GM18502 (cell line): ENCODE results near the gene PICALM.

Experiments used
- ATAC-seq: cut with Tn5 transposase; IDR thresholded peaks from one replicate; pipeline ENCODE4 v1.9.1; 2021; ENCODE audit warnings: mild to moderate bottlenecking; ENCODE audit not compliant: unreplicated experiment, poor library complexity

PICALM gene

DNA sequence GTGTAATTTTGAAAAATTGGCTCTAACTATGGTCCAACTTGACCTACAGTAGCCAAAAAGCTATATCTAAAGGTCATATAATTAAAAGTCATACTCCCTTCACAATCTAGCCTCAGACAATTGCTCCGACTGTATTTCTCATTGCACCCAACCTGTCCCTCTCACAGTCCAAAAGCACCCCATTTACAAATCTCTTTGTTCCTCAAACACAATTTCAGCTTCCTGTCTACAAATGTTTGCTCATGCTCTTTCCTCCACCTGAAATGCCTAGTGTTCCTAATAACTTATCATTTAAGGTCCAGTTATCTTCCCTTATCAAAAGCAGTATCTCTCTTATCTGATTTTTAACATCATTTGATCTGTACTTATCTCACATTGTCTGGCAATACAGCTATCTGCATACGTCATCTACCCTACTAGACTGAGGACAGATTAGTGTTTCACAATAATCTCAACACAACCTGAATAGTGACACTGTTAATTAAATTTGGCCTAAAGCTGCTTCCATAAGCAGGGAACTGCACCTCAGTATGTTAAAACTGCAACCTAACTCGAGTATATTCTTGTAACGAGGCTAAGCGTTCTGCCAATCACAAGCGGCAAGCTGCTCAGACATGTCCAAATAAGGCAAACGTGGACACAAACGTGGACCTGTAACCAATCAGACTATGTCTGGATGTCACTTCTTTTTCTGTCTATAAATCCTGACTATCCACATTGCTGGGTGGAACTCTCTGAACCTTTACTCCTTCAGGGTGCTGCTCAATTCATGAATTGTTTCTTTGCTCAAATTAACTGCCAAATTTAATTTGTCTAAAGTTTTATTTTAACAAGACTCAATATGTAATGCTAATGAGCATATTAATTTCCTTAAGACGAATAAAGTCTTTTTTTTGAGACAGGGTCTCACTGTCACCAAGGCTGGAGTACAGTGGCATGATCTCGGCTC is 15.9 kb downstream of the PICALM start:
- no peak for ATAC-seq

DNA sequence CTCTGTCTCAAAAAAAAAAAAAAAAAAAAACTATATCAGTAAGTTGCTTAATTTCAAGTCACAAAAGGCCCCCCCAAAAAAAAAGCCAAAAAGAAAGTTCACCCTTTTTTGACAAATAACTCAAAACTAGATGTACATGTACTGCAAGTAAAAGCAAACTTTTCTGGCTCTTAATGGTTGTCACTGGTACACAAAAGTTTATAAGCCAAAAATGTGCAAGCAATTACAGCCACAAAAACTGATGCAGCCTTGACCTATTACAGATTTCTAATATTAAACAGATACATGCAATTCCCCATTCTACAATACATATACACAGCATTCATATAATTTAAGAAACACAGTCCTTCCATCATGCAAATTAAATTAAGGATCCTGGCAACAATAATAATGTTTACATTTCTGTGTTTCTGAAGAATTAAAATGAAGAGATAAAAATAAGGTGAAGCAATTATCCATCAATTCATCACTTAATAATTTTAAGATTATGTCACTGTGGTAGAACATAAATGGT is 18.6 kb downstream of the PICALM start:
- ATAC-seq, result no peak

DNA sequence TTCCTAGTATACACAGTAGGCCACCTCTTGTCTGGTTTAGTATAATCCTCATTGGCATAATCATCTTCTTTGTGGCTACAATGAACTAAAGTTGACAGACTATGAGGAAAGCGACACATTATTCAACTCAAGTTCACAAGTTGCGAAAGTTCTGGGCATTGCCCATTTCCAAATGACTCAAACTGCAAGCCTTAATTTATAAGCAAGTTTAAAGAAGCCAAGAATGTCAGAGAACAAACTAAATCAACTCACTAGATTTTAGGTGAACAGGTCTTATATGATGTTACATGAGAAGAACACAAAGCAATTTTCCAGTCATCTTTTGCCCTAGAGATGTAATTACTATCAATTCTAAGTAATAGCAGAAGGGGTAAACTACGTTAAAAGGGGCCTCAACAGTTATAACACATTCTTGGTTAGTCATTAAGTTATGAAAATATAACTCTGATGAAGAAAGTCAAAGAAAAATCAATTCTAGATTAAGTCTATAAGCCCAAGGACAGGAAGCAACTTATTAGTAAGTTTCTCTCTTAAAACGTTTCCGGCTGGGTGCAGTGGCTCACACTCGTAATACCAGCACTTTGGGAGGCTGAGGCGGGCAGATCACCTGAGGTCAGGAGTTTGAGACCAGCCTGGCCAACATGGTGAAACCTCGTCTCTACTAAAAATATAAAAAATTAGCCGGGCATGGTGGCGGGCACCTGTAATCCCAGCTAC is 21.5 kb downstream of the PICALM start:
- peak; percentile 56 for ATAC-seq

DNA sequence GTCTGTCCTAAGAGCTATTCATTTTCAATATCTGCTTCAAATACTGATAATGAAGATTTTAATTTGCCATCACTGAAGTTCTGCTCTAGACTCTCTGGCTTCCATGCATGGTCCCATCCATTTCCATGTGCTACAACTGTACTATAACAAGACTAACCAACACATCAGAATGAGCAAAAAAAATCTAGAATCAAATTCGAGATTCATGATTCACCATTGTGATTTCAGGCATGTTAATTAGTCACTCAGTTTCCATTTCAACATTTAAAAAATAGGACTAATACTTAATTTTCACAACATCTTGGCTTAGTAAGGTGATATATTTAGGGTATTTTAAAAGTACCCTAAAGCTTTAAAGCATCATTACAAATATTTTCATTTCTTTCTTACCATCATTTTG is 22.8 kb downstream of the PICALM start:
- ATAC-seq, result no peak

DNA sequence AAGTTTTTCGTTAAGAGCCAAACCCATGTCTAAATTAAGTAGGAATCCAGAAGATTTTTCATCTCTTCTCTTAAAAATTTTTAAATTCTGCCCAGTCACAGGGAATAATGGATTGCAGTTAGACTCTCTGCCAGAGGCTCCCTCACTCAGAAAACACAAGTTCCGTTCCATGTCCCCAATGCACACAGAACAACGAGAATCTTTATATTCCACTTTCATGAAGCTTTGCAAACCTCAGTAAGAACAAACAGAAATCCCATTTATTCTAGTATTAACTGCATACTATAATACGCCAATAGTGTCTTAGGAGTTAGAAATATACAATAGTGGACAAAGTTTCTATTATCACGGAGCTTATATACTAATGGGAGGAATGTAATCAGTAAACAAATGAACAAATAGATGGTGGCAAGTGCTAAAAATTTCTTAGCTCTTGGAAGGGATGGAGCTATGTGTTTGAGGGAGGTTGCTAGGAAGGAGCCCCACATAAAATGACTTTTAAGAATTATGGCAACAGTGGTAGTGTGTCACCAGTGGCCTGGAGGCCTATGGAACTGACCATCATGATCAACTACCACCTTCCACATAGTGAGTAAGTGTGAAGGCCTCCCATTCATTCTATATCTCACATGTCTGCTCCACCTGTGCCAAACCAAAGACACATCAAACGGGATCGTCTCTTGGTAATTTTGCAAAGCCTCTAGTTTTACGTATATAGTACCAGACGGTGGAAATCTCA is 24.9 kb downstream of the PICALM start:
- no peak for ATAC-seq

DNA sequence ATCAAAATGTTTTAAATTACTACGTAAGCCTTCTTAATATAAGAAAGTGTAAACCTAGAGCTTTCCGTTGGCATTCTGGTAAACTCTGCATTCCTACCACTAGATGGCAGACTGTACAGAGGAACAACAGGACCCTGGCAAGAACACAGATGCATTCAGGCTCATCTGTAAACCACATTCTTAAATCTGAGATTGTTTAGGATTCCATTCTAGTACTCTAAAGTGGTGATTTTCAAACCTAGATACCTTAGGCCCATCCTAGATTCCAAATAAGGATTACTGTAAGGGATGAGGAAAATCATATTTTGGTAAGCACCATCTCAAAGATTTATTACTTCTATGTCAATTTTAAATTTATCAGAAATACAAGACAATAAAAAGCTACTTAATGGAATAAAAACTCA is 26.9 kb downstream of the PICALM start:
- peak; percentile 70 for ATAC-seq

DNA sequence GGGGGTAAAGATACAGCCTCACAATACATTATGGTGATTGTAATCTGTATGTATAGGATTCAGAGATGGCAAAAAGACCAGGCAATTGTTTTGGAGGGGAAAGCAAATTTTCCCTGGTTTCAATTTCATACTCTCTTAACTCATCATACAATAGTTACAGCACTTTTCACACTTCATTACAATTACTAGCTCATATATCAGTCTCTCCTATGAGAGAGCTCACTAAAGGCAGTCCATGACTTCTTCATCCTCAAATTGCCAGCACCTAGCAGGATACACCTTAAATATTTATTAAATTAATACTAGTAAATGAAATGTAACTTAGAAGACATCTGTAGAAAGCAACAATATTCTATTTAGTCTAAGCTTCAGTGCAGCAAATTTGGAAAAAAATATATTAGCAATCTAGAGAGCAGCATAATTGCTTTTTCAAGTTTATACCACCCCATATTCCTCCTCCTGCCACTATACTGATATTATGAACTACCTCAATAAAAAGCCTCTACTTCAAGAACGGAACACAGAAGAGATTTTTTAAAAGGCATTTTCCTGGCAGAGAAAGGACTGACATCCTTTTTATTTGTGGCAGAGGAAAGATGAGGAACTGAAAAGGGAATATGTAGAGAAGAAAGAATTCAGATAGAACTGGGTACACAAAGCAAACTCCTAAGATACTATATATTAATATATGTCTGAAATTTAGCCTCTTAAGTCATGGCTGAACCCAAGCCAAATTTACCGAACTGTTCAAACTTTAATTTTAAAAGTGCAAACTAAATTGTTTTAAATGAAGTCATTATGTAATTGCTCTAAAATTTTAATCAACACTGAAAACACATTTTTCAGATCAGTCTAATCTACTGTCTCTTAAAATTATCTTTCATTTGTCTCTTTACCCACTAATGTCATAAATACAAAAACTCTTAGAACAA is 27.7 kb downstream of the PICALM start:
- ATAC-seq, result no peak

DNA sequence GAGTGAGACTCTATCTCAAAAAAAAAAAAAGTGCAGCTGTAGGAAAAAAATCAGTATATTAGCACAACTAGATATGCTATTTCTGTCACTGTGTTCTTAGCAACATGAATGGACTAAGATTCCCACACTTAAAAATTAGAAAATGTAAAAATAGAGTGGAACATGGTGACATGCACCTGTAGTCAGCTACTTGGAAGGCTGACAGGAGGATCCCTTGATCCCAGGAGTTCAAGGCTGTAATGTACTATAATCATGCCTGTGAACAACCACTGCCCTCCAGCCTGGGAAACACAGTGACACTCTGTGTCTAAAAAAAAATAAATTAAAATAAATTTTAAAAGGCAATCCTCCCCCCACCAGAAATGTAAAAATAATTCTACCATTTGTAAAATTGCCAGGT is 29.8 kb downstream of the PICALM start:
- ATAC-seq, result no peak

DNA sequence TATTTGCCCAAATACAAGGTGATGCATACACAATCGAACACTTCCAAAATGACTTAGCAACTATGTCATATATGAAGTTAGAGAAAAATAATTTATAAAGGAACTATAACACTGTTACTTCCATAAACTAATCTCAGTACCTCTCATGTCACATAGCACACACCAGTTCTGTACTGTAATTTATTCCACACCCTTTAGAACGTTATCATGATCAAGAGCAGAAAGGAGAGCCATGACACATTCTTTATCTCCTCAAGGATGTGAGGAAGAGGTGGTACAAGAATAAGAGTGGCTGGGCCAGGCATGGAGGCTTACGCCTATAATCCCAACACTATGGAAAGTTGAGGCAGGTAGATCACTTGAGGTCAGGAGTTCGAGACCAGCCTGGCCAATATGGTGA is 31.1 kb downstream of the PICALM start:
- ATAC-seq, result no peak

DNA sequence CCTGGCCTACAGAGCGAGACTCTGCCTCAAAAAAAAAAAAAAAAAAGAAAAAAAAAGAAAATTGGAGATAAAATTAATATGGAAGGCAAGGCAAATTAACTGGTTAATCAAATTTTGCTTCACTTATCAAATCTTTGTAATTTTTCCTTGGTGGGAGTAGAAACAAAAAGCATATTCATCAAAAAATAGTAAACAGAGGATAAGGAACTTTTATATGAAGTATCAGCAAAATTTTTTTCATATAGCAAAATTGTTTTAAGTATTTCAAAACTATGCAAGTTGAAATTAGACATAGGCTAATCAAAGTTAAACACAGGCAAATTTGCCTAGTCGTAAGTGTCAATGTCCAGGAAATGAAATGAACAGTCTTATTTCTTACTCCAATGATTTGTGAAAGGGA is 33.0 kb downstream of the PICALM start:
- no peak for ATAC-seq

DNA sequence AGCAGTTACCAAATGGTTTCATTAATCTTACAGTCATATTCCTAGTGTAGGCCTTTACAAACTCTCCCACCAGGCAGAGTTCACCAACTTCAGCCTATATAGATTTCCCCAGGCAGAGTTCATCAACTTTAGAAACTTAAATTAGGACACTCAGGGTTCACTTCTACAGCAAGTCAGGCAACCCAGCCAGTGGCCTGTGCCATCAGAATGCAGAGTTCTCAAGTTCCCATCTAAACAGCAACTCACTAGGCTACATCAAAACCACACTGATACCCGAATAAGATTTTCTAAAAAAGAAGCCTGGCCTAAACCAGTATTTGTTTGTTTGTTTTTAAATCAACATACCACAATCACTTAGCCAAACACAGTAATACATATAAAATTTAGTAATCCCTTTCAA is 33.7 kb downstream of the PICALM start:
- no peak for ATAC-seq

DNA sequence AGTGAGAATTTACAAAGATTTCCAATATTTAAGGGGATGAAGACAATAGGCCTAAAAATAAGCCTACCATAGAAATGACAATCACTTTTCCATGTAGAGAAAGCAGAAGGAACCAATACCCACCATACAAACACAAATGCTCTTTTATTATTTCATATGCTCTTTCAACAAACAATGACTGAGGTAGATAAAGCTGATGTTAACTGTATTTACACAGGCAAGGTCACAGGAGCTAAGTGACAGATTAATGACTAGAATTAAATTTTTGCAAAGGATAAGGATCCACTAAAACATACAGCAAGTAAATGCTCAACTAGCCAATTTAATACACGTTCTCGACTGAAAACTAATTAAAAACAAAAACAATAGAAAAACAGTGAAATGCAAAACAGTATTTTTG is 34.2 kb downstream of the PICALM start:
- ATAC-seq, result no peak

DNA sequence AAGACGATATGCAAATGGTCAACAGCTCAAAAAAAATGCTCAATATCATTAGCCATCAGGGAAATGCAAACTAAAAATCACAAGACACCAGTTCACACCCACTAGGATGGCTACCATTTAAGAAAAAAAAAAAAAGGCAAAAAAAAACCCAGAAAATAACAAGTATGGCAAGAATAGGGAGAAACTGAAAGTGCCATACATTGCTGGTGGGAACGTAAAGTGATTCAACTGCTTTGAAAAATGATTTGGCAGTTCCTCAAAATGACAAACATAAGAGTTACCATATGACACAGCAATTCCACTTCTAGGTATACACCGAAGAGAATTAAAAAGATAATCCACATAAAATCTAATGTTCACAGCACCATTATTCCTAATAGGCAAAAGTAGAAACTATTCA is 47.5 kb downstream of the PICALM start:
- ATAC-seq, result no peak

DNA sequence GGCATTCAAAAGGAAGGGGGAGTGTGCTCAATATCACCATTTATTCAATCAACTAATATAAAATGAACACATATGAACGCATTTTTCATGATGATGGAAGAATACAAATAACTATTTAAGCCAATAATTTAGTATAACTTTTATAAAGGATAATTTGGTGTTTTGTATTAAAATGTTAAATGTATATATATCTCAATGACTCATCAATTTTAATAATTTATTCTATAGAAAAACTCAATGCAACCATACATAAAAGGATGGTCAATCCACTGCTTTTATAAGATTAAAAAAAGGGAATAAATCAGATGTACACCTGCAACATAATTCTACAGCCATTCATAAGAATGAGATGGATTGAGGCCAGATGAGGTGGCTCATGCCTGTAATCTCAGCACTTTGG is 50.6 kb downstream of the PICALM start:
- no peak for ATAC-seq

DNA sequence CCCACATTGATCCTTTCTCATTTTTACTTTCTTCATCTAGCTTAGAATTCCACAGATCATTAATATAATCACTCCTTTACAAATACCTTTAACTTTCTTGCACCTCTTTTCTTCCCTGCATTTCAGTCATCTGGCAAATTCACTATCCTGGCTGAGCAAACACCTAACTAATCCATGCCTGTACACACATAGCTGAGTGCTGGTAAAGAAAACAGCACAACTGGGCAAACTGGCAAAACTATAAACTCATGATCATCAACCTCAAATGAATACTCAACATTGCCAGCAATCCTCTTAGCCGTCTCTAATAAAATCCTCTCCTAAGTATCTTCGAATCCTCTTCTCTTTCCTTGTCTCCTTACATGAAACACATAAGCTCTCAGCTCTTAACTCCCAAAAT is 52.4 kb downstream of the PICALM start:
- ATAC-seq, result no peak

DNA sequence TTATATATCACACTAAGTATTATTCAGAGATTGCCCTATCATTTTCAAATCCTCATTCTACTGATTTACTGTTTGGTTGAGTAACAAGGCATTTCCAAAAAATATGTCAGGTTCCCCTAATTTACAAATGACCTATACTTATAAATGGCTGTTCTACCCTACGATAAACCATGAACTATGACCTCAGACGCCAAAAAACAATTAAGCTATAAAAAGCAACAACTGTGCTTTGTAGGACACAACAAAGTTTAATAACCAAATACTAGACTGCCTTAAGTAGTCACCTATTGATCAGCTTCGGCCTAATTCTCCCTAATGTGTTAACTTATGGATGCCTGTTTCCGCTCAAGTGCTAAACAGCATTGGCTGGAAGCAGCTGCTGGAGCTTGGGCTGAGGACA is 53.2 kb downstream of the PICALM start:
- ATAC-seq, result no peak

DNA sequence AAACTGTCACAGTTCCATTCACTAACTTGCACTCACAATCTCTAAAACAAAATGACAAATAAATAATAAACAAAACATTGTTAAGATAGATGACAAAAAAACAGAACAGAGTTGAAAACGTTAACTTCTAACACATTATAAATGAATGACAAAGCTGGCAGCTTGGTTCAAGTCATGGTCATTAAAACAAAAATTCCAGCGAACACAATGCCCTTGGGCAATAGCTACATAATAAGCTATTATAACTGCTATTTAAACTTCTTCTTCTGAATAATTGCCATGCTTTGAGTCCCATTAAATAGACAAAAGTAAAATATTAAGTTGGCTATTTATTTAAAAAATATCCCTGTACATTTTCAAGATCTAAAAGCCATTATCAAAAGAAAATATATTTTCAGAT is 54.7 kb downstream of the PICALM start:
- no peak for ATAC-seq

DNA sequence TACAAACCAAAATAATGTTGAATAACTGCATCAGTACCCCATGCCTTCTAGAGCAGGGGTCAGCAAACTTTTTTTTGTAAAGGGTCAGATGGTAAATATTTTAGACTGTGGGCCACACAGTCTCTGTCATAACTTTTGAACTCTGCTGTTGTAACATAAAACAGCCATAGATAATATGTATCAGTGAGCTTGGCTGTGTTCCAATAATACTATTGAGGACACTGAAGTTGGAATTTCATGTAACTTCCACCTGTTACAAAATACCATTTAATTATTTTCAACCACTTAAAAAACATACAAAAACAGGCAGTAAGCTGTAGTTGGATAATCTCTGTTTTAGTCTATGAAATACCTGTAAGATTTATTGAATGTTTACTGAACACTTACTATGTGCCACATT is 55.2 kb downstream of the PICALM start:
- no peak for ATAC-seq

DNA sequence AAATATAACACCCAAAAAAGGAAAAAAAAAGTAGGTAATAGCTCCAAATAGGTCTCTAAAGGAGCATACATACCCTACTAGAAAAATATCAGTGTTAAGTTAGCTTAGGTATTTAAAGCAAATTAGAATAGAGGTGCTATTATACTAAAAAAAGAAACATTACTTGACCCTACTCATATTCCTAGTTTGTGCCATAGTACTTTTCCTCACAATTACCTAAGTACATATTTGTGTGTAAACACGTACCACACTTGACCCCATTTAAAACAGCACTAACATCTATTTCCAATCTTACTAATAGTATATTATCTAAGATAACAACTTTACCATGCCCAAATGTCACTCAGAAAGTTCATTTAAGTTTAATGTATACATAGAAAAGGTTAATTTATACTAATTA is 57.7 kb downstream of the PICALM start:
- ATAC-seq, result no peak

DNA sequence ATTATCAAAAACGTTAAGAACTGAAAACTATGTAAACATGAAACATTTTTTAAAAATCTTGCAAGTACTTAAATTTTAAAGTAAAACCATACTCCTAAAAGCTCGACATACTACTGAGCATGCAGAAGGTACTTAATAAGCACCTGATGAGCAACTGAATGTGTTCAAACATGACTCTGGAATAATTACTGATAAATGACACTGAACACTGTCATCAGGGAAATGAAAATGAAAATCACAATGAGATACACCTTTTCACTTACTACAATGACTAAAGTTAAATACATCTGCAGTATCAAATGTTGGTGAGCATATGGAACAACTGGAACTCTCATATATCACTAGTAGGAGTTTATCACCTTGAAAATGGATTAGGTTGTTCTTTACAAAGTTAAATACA is 65.2 kb downstream of the PICALM start:
- no peak for ATAC-seq
